GM19043 (cell line): ENCODE results near the gene TDRKH.

Experiments
- ATAC-seq: cut with Tn5 transposase; IDR thresholded peaks from one replicate; pipeline ENCODE4 v1.9.1; 2021; ENCODE audit warnings: low read depth; ENCODE audit not compliant: unreplicated experiment

The TDRKH gene

GRCh38 chr1:151825204-151825603 lies 34.9 kb upstream of the TDRKH start:
- ATAC-seq: no peak

DNA sequence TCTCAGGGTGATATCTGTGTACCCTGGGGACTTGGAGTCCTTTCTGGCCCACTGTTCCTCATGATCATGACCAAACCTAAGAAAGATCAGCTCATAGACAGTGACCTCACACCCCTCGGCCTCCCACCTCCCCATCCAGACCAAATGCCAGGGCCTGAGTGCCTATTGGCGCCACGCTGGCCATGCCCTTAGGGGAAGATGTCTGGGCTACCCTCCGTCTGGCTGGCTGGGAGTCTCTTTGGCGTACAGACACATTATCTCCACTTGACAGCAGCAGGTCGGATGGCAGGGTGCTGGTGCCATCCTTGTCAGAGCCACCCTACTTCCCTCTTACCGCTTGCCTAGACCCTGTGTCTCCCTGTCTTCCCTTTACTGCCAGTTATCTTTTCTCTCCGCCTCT lies 32.9 kb upstream of the TDRKH start:
- no peak for ATAC-seq

DNA sequence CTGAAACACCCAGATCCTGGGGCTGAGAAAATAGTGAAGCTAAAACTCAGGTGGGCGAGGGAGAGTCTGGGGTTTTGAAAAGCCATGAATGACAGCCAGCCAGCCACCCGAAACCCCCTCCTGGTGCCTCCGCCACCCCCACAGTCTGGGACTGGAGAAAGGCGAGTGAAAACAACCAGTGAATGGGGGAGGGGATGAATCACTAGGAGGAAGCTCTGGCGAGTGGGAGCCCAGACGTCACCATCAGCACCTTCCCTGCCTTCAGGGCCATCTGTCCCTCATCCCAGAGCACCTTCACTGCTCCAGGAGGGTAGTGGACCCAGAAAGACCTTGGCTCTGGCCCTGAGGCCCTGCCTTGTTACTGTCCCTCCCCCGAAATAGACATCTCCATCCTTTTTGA lies 32.1 kb upstream of the TDRKH start:
- ATAC-seq: no peak

GRCh38 chr1:151820940-151821339 lies 30.6 kb upstream of the TDRKH start:
- ATAC-seq: no peak

DNA sequence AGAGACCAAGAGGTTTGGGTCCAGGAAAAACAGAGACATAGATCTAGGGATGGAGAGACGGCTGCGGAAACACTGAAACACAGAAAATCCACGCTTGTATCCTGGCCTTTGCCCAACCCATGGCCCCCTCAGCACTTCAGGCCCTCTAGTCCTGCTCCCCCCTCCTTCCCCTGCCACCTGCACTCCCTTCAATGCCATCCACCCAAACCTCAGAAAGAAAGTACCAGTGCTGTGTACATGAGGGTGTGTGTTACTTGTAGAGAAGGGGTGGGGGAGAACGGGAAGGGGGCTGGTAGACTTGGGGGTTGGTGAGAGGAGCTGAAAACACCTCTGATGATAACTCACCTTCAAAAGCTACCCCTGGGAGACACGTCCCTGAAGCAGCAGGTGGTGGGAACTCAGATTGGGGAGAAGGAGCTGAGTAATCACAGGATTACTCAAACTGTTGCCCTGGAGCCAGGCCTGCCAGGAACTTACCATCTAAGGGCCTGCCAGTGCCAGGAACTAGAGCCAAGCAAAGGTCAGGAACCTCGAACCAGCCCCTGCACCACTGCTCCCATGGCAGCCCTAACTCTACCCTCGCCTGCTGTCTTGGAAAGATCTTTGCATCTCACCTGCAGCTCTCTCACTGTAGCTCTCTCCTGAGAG lies 29.8 kb upstream of the TDRKH start:
- ATAC-seq: no peak

DNA sequence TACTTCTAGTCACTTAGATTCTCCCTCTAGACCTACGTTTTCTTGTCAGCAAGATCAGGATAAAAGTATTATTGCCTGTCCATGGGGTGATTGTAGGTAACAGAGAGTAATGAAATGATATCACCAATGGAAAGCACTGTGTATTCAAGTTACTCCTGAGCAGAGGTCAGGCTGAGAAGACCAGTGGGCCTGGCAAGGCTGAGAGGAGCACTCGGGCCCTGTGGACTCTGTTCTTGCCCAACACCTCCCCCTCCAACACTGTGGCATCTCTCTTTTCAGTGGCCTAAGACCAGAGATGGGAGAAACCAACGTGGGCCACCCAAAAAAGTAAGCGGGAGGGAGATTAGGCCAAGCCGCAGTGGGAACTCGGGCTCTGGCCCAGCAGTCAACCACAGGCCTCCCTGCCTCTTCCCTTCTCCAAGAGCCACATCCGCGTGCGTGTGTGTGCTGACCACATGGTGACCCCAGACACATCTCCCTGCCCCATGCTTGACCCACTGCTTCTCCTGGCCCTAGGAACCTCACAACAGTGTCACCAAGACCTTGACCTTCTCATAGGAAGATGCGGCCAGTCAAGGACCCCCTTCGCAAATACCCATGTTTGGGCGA lies 29.0 kb upstream of the TDRKH start:
- no peak for ATAC-seq

DNA sequence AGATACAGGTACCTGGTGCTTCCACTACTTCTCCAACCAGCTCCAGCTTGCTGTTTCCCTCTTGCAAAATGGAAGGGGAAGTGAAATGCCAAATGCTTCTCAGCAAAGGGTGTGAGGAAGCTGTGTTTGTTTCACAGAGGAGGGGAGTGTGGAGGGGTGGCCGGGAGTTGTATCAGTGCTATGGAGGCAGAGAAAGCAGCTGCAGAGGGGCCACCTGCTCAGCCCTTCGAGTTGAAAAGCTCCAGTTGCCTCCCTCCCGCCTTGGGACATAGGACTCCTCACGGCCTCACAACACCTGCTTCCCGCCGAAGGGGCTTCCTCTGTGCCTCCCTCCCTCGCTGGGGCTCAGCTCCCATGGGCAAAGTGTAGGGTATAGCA lies 27.0 kb upstream of the TDRKH start:
- no peak for ATAC-seq

DNA sequence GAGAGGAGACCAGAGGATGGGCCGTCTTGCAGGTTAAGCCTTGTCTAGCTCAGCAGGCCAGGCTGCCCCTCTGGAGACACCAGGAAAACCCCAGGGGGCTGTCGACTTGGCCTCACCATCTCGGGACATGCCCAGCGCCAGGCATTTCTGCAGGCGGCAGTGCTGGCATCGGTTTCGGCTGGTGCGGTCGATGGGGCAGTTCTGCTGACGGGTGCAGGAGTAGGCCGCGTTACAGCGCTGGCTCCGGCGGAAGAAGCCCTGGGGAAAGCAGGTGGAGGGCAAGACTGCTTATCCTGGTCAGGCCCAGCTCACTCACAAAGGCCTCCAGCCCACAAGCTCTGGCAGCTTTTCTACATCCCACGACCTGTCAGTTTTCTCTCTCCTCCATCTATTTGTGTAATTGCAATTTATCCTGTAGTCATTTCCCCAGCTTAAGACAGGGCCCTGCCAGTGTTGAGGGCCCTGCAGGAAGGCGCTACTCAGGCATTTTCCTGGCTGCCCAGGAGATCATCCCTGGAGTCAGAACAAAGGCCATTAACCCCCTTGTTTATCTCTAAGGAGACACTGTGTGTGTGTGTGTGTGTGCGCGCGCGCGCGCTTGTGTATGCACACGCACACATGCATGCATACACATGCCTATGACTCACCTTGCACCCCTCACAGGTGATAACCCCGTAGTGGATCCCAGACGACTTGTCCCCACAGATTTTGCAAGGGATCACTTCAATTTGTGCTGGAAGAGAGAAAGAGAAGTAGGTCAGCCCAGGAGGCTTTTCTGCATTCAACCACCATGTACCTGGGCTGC lies 26.4 kb upstream of the TDRKH start:
- ATAC-seq: no peak

DNA sequence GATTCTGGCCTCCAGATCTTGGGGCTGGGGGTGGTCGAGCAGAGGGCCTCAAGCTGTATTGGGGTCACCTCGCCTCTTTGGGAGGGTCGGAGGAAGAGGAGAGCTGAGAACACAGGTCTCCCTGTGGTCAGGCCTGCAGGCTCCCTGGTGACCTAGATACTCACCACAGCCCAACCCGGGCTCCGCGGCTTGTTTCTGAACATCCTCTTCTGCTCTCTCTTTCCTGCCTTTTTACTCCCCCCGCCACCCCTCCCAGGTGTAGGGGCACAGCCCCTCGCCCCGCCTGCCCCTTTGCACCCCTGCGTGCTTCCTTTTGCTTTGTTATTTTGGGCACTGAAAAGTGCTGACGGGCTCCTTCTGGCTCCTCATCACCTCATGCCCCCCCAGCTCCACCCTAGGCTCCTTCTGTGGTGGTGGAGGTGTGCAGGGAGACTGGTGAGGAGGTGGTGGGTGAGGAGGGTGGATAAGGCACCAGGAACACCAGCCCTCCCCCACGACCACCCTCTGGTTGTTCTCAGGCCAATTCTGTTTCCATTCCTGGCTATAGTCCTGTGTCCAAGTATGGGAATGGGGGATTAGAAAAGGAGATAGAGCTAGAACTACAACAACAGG lies 25.5 kb upstream of the TDRKH start:
- no peak for ATAC-seq

DNA sequence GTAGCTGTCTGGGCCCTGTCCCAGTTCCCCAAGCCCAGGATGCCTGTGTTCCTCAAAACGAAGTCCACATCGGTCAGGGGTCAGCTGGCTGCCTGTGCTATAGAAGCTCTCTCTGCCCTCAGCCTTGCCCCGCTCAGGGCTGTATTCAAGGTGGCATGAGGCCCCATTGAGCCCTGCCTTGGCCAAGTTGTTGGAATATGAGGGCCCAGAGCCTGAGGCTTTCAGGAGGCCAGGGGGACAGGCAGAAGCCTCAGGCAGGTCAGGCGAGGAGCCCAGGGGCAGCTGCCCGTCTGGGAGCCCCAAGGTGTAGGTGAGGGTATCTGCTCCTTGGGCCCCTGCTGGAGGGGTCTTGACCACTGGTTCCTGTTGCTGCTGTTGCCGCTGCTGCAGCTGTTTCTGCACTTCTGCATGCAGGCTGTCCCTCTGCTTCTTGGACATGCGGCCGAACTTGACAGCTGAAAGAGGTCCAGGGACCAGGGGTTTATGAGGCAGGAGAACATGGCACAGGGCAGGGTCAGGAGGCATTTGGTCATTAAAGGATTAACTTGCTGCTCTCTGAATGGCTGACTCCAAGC lies 24.8 kb upstream of the TDRKH start:
- no peak for ATAC-seq

DNA sequence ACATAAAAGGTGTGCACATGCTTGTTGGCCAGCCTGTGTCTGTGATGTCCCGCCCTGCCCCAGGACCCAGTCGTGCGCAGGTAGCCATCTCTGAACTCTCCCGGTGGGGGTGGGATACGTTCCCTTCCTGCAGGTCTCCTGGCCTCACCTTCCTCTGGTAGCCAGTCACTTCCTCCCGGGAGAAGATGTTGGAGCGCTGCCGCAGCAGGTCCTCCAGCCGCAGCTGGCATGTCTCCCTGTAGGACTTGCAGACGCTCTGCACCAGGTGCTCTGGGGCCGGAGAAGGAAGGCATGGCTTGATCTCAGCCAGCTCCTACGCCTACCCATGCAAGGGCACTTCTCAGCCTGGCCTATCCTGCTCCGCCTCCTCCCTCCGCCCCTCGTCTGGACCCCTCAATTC lies 24.1 kb upstream of the TDRKH start:
- no peak for ATAC-seq

DNA sequence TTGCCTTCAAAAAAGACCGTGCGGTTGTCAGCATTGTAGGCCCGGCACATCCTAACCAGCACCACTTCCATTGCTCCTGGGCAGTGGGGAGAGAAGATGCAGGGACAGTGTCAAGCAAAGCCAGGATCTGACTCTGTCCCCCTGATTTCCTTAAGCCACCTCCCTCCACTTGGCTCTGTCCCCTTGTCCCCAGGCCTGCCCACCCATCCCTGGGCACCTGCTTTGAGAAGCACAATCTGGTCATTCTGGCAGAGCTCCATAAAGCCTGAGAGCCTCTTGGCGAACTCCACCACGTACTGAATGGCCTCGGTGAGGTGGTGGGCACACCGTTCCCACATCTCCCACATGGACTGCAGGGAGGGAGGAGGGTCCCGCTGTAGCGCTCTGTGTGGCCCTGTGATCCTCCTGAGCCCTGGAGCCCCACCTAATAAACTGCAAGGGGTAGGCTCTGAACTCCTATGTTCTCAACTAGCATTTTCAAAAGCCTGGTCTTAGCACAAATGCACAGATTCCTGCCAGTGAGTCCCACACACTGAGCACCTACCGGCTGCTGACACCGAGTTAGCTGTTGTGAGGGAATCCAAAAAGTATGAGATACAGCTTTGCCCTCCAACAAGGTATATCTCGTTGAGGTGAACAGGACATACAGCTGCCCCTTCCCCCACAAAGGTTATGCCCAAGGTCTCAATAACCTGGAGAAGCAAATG lies 23.1 kb upstream of the TDRKH start:
- ATAC-seq: no peak

- ATAC-seq: no peak
Measured at GRCh38 chr1:151811181-151811580, 20.9 kb upstream of the TDRKH start.

GRCh38 chr1:151809985-151810556 lies 19.8 kb upstream of the TDRKH start:
- no peak for ATAC-seq

- ATAC-seq: no peak
Measured at GRCh38 chr1:151809290-151809984, 19.1 kb upstream of the TDRKH start.

DNA sequence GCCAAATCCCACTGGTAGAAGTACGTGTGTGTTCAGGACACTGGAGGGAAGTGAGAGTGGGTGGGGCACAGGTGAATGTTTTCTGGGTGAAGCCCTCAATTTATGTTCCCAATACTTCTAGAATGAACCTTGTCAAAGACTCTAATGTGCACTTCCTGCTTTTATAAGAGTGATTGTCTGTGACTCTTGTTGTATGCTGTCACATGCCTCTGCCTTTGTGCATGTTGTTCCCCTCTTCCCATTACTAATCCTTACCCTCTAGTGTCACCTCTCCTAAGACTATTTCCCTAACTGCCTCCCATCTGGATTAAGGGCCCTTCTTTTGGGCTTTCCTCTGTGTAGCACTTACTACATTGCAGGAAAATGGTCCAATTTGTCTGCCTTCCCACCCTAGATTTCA lies 17.5 kb upstream of the TDRKH start:
- ATAC-seq: no peak

DNA sequence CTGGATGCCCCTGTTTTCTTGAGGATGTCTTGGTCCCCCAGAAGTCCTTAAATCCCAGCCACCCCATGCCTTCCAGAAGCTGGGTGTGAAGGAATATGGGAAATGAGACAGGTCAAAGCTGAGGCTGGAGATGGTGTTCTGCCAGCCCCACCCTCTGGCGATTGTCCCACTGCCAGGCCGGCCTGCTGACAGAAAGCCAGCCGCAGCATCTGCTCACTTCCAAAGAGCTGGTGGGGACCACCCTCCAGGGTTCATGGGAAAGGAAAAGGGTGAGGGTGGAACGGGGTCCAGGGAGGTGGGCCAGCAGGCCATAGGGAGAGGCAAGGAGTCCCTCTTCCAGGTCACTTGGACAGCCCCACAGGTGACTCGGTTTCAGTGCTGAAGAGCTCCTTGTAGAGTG lies 16.8 kb upstream of the TDRKH start:
- no peak for ATAC-seq

DNA sequence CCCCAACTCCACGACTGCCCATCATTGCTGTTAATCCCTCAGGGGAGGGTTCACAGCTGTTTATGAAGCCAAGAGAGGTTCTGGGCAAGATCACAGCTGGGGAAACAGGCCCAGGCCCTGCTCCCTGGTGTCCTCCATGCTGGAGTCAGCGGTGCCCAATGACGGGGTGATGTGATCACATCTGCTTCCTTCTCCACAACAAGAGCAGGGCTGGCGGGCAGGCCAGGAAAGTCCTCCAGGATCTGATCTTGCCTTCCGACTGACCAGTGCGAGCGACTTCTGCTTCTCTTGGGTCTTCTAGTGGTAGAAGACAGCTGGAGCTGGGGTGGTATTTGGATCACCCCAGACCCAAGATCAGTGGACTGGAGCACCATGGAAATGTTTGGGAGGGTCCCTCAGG lies 15.9 kb upstream of the TDRKH start:
- ATAC-seq: no peak

DNA sequence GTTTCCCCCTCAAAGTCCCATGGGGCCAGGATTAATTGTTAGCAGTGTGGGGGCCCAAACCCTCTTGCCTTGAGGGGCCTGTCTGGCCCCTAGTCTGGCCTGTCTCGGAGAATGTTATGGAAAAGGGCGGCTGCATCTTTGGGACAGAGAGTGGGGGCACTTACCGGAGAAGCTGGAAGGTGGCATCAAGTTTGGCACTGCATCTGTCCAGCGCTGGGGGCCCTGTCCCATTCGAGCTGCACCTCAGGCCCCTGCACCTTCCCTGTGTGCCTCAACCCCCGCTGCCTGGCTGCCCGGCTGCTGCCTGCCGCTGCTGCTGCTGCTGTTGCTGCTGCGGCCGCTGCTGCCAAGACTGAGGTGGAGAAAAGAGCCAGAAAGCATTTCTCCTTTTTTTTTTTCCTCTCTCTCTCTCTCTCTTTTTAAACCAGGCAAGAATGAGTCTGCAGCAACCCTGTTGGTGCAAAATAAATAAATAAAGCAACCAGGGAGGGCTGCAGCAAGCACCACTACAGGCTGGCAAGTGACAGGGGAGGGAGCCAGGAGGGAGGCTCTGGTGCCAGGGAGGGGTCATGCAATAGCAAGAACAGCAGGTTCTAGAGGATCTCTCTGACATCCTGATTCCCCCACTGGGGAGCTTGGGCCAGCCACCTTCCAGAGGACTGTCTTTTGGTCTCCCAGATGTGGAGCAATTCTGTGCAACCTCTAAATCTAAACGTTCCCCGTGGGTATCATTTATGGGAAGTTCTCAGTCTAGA lies 14.9 kb upstream of the TDRKH start, which contains the start of gene LINGO4:
TSS of gene LINGO4 (minus strand) at position 354 of the 755 bp plus-strand sequence. CDS start 2,715 bp downstream, outside the sequence.
- no peak for ATAC-seq
